ENCODE results near the gene PLEKHB2. TPM values are rescaled to one million over a fixed set of nuclear protein-coding genes. Genes with fewer than 3 reads are reported as not detected.

PLEKHB2 gene
- total RNA-seq, 1 experiment from 2014 or later, result 55.9 TPM

DNA sequence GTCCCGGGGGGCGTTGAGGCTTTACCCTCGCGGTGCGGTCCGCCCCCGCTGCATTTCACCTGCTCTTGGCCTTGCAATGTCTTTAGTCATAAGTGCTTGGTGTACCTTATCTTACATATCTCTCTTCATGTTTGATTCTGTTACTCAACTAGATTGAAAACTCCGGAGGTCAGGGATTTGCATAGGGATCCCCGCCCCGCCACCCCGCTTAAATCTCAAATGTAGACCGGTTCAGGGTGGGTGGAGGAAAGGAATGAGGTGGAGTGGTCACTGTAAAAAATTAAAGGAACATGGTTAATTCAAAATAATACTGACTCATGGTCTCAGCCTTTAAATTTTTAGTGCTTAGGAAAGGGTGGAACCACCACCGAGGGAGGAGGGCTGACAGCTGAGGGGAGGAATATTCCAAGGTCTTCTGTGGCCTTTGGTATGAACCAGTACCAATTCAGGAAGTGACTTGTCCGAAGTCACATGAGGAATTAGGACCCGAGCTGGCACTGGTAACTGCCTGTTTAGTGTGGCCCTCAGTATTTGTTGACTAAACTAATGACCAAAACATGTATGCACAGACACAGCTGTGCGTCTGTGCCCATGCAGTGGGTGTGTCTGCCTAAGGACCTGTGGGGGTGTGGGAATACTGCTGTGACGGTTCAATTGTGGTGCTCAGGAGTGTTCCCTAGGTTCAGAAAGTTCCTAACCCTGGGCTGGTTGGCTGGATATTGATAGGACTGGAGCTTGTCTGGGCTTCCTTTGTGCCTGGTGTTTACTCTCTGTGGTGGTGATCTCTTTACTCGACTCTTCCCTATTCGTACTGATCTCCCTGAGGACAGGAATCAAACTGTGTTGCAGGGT, 1.0 kb downstream of the PLEKHB2 start:
- Histone ChIP-seq H2BK12ac (ENCODE audit: insufficient read length, low read depth, low read length) (no peak overlapping the region), H2AFZ (ENCODE audit: low read length) (no peak overlapping the region), H3K56ac (ENCODE audit: insufficient read length, low read depth, low read length) (no peak overlapping the region), H2BK15ac (ENCODE audit: low read depth, low read length) (no peak overlapping the region), H3K18ac (ENCODE audit: insufficient read length, low read depth, low read length) (no peak overlapping the region), H4K5ac (ENCODE audit: insufficient read length, low read depth, low read length) (no peak overlapping the region), H2AK5ac (ENCODE audit: insufficient read length, low read length) (no peak overlapping the region), H3K9me3 (ENCODE audit: control insufficient read depth, low read depth, low read length) (no peaks in the 10 kb centered on the region), H3K79me1 (ENCODE audit: insufficient read depth, low read depth, low read length, poor library complexity, severe bottlenecking) (peaks cover 10% of the 10 kb centered on the region), H3K14ac (ENCODE audit: insufficient read depth, low read length) (no peak overlapping the region), H3K4ac (ENCODE audit: low read depth, low read length) (no peak overlapping the region), H4K20me1 (ENCODE audit: control insufficient read depth, insufficient read depth, insufficient read length) (no peaks in the 10 kb centered on the region), H4K8ac (replicated peaks; ENCODE audit: insufficient read length, low read depth, low read length) (no peak overlapping the region), H3K23ac (ENCODE audit: insufficient read length, low read depth, low read length) (no peak overlapping the region), H2BK120ac (ENCODE audit: low read depth, low read length, poor library complexity, severe bottlenecking) (no peak overlapping the region), H3K27ac (ENCODE audit: insufficient read length, low read depth, low read length) (no peak overlapping the region), H3K4me1 (ENCODE audit: insufficient read depth, low read length) (peaks cover 9% of the 10 kb centered on the region; the same call in 1 of the 2 replicates), H3K4me2 (ENCODE audit: insufficient read depth, insufficient read length, low read length) (peak overlapping the region; percentile 86), H3K27me3 (ENCODE audit: insufficient read depth, low read length) (no peaks in the 10 kb centered on the region), H2BK20ac (ENCODE audit: low read depth, low read length, poor library complexity, severe bottlenecking) (no peak overlapping the region), H3K9ac (ENCODE audit: extremely low read depth, insufficient read length, low read length) (peak overlapping the region; percentile 68), H3T11ph (ENCODE audit: low read length) (no peak overlapping the region), H3K79me2 (ENCODE audit: insufficient read depth, low read length) (peaks cover 40% of the 10 kb centered on the region; the same call in 1 of the 2 replicates), H3K23me2 (ENCODE audit: insufficient read length, low read depth, low read length, poor library complexity, severe bottlenecking) (peaks cover 11% of the 10 kb centered on the region), H2BK5ac (ENCODE audit: insufficient read length, low read length) (no peak overlapping the region), H4K91ac (ENCODE audit: insufficient read length, low read depth, low read length) (no peak overlapping the region)
- no CpG with 5 or more reads among the region's 19 CpGs for WGBS (ENCODE audit: extremely low coverage, insufficient read length, low lambda C conversion rate)
- Mint-ChIP-seq H3K36me3 (ENCODE audit: insufficient read depth in 1 of 3, low read depth in 3 of 3) (peaks cover 8 to 14% (median 12%) of the 10 kb centered on the region in 3 experiments; a peak in 6 of 7 replicates), H3K4me1 (peaks cover 31 to 32% of the 10 kb centered on the region in 2 experiments), H3K27ac (peak overlapping the region; percentile 66 to 87 (median 74); a peak in 6 of 7 replicates), H3K4me3 (peak overlapping the region; percentile 89 to 93), H3K9me3 (no peaks in the 10 kb centered on the region), H3K27me3 (ENCODE audit: low read depth) (no peaks in the 10 kb centered on the region)
- TF ChIP-seq, protein P1, sequence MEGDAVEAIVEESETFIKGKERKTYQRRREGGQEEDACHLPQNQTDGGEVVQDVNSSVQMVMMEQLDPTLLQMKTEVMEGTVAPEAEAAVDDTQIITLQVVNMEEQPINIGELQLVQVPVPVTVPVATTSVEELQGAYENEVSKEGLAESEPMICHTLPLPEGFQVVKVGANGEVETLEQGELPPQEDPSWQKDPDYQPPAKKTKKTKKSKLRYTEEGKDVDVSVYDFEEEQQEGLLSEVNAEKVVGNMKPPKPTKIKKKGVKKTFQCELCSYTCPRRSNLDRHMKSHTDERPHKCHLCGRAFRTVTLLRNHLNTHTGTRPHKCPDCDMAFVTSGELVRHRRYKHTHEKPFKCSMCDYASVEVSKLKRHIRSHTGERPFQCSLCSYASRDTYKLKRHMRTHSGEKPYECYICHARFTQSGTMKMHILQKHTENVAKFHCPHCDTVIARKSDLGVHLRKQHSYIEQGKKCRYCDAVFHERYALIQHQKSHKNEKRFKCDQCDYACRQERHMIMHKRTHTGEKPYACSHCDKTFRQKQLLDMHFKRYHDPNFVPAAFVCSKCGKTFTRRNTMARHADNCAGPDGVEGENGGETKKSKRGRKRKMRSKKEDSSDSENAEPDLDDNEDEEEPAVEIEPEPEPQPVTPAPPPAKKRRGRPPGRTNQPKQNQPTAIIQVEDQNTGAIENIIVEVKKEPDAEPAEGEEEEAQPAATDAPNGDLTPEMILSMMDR (conservative IDR thresholded peaks at IDR 0.05), result no peak
- no peak for DNase-seq
